GM13976 (cell line): ENCODE data around the gene GBP6.
"Not testable (repeated sequence)": the region's sequence is repeated elsewhere in the genome, so short reads cannot be mapped to it uniquely, and the experiment has no call there.

Source experiments
- DNase-seq: peaks from one replicate; pipeline ENCODE4 v3.0.0; 2012; ENCODE audit warnings: low spot score
- in situ Hi-C: fragments of 300-500 bp; cut with MboI; formaldehyde crosslinking; loops from one replicate; pipeline ENCODE4 v1.12.0; 2022; ENCODE audit warnings: low sequenced_read_pairs, mixed read lengths, inconsistent platforms; ENCODE audit not compliant: unreplicated experiment
- TF ChIP-seq, protein P1 (sequence below): IDR thresholded peaks from 2 replicates; pipeline ENCODE4 v1.5.1; 2012; ENCODE audit warnings: borderline replicate concordance, mild to moderate bottlenecking; ENCODE audit not compliant: insufficient read depth; ENCODE audit errors: extremely low read depth, missing control alignments, control extremely low read depth

Gene GBP6

DNA sequence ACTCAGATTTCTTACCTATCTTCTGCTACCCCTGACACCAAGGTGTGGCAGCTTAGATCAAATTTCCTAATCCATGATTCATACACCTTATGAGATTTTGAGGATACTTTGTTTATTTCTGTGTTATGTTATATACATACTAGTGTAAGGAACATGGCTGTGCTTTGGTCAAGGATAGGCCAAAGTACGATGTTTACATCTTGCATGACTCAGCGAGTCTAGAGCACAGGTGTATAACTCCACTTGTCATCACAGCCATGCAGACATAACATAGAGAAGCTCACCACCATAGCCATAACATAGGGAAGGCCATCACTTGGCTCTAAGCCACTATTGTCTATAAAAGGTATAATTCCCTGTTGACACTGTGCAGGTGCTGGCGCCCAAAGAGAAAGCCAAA is 61.2 kb downstream of the GBP6 start:
- TF ChIP-seq, protein P1, sequence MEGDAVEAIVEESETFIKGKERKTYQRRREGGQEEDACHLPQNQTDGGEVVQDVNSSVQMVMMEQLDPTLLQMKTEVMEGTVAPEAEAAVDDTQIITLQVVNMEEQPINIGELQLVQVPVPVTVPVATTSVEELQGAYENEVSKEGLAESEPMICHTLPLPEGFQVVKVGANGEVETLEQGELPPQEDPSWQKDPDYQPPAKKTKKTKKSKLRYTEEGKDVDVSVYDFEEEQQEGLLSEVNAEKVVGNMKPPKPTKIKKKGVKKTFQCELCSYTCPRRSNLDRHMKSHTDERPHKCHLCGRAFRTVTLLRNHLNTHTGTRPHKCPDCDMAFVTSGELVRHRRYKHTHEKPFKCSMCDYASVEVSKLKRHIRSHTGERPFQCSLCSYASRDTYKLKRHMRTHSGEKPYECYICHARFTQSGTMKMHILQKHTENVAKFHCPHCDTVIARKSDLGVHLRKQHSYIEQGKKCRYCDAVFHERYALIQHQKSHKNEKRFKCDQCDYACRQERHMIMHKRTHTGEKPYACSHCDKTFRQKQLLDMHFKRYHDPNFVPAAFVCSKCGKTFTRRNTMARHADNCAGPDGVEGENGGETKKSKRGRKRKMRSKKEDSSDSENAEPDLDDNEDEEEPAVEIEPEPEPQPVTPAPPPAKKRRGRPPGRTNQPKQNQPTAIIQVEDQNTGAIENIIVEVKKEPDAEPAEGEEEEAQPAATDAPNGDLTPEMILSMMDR = no peak
- DNase-seq = no peak
- in situ Hi-C loops = no loop called here

DNA sequence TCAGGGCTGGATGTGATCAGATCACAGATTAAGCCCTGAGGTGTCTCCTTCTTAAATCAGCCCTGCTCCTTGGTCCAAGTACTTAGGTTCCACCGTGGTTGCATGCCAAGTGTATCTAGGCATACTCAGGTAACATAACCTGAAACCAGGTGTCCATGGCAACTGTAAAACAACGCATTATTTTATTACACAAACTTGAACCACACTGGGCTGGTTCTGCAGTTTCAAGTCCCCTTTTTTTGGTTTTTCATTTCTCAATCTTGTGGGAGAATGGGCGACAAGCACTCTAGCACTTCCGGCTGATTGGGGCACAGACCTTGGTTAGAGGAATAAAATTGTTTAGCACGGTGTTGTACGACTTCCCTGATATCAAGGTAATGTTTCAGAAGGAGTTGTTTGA is 65.2 kb downstream of the GBP6 start:
- TF ChIP-seq, protein P1 = no peak
- DNase-seq = no peak
- in situ Hi-C loops = no loop called here

- in situ Hi-C loops, DNase-seq: not testable (repeated sequence)
Measured at GRCh38 chr1:89429681-89430080, 65.8 kb downstream of the GBP6 start.

- DNase-seq = no peak
- TF ChIP-seq, protein P1 = no peak
- in situ Hi-C loops = no loop called here
Measured at GRCh38 chr1:89433421-89433820, 69.6 kb downstream of the GBP6 start.

DNA sequence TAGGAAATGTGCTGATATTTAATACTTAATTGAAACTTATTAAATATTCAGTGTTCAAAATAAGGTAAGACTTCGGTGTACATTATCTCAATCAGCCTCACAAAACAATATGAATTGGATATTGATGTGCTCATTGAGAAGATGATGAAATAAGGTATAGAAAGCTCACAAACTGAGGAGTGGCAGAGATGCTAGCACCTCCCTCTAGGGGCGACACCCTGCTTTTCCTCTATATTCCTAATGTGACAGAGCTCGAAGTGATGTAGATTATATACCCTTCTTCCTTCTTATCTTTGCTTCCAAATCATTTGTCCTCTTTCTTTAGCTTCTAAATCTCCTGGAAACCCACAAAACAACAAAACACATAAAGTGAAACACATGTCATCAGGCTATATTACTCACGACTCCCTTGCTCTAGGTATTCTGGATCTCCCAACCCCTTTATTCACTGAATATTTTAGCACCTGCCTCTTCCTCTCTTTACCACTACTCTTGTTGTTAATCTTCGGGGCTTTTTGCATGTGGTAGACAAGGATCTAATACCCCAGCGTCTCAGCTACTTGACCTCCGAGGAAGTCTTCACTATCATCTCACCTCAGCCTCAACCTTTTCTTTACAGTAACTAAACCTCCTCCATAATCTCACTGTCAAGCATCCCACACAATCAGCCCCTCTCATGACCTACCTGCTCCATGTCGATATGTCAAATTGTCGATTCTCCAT is 70.4 kb downstream of the GBP6 start:
- DNase-seq, in situ Hi-C loops: not testable (repeated sequence)
